ENCODE measurements around the gene GCLC. TPM values are rescaled to one million over a fixed set of nuclear protein-coding genes. Genes with fewer than 3 reads are reported as not detected.
A peak's percentile ranks its signal among the peaks of the same experiment; 100 is the strongest.

GCLC gene
- polyA plus RNA-seq, 3 donors, result 6.4 to 15.7 (median 10.1) TPM

GRCh38 chr6:53455678-53456077, 89.2 kb downstream of the GCLC start:
- no peaks in the 10 kb centered on the region for H3K36me3 Mint-ChIP-seq
- Histone ChIP-seq H3K4me2 (replicated peaks; ENCODE audit: extremely low read depth, low read length, poor library complexity, severe bottlenecking) (no peak overlapping the region), H3K4me3 (replicated peaks in 1 of 3; ENCODE audit: low read depth in 2 of 3, low read length in 3 of 3) (no peak overlapping the region), H3K4me1 (ENCODE audit: control insufficient read depth in 1 of 2, insufficient read depth in 2 of 2, low read length in 2 of 2) (peaks cover 24 to 35% of the 10 kb centered on the region in 2 donors), H2AFZ (ENCODE audit: insufficient read depth, low read depth, low read length, poor library complexity, severe bottlenecking) (no peak overlapping the region), H3K27ac (ENCODE audit: low read depth in 1 of 2, low read length in 2 of 2) (no peak overlapping the region), H3K9me3 (replicated peaks in 1 of 2; ENCODE audit: control insufficient read depth in 1 of 2, insufficient read depth in 1 of 2, low read length in 2 of 2) (no peaks in the 10 kb centered on the region), H3K9ac (ENCODE audit: insufficient read depth, low read length, poor library complexity, severe bottlenecking) (no peak overlapping the region), H3K79me2 (ENCODE audit: insufficient read depth, low read length) (no peaks in the 10 kb centered on the region), H4K20me1 (ENCODE audit: insufficient read depth, low read length) (no peaks in the 10 kb centered on the region), H3K36me3 (replicated peaks in 1 of 2; ENCODE audit: control insufficient read depth in 1 of 2, insufficient read depth in 2 of 2, low read length in 2 of 2) (no peaks in the 10 kb centered on the region), H3K27me3 (ENCODE audit: control insufficient read depth in 2 of 2, insufficient read depth in 2 of 2, low read length in 2 of 2) (no peaks in the 10 kb centered on the region)
- H3K27ac Mint-ChIP-seq, result no peak overlapping the region
- peaks cover 33% of the 10 kb centered on the region for H3K4me1 Mint-ChIP-seq
- H3K4me3 Mint-ChIP-seq, result no peak overlapping the region
- no peaks in the 10 kb centered on the region for H3K27me3 Mint-ChIP-seq (ENCODE audit: low read depth in 3 of 3)
- DNase-seq, result no peak
- no CpG with 5 or more reads among the region's 1 CpG for WGBS (ENCODE audit: insufficient coverage)
- peaks cover 0 to 3% (median 0%) of the 10 kb centered on the region in 7 donors for H3K9me3 Mint-ChIP-seq
- intact Hi-C loops (cut with micrococcal nuclease), result no loop called here
- TF ChIP-seq, protein P1, sequence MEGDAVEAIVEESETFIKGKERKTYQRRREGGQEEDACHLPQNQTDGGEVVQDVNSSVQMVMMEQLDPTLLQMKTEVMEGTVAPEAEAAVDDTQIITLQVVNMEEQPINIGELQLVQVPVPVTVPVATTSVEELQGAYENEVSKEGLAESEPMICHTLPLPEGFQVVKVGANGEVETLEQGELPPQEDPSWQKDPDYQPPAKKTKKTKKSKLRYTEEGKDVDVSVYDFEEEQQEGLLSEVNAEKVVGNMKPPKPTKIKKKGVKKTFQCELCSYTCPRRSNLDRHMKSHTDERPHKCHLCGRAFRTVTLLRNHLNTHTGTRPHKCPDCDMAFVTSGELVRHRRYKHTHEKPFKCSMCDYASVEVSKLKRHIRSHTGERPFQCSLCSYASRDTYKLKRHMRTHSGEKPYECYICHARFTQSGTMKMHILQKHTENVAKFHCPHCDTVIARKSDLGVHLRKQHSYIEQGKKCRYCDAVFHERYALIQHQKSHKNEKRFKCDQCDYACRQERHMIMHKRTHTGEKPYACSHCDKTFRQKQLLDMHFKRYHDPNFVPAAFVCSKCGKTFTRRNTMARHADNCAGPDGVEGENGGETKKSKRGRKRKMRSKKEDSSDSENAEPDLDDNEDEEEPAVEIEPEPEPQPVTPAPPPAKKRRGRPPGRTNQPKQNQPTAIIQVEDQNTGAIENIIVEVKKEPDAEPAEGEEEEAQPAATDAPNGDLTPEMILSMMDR (IDR thresholded peaks at IDR 0.05), result no peak

DNA sequence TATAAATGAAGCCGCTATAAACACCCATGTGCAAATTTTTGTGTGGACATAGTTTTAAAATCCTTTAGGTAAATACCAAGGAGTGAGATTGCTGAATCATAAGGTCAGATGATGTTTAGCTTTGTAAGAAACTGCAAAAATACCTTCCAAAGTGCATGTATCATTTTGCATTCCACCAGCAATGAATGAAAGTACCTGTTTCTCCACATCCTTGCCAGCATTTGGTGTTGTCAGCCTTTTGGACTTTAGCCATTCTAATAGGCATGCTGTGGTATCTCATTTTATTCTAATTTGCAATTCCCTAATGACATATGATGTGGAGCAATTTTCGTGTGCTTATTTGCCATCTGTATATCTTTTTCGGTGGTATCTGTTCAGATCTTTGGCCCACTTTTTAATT, 93.7 kb downstream of the GCLC start:
- H3K9me3 Mint-ChIP-seq, result peaks cover 3 to 7% (median 6%) of the 10 kb centered on the region in 7 donors
- H3K79me2 ChIP-seq (ENCODE audit: insufficient read depth, low read length), result no peaks in the 10 kb centered on the region
- no peaks in the 10 kb centered on the region for H4K20me1 ChIP-seq (ENCODE audit: insufficient read depth, low read length)
- no peak overlapping the region for H3K9ac ChIP-seq (ENCODE audit: insufficient read depth, low read length, poor library complexity, severe bottlenecking)
- H3K27me3 ChIP-seq (ENCODE audit: control insufficient read depth in 2 of 2, insufficient read depth in 2 of 2, low read length in 2 of 2), result no peaks in the 10 kb centered on the region
- no peak overlapping the region for H3K4me3 Mint-ChIP-seq
- TF ChIP-seq, protein P1 (IDR thresholded peaks at IDR 0.05), result no peak
- intact Hi-C loops (cut with micrococcal nuclease), result no loop called here
- no peaks in the 10 kb centered on the region for H3K36me3 ChIP-seq (replicated peaks in 1 of 2; ENCODE audit: control insufficient read depth in 1 of 2, insufficient read depth in 2 of 2, low read length in 2 of 2)
- no peaks in the 10 kb centered on the region for H3K36me3 Mint-ChIP-seq
- H3K4me1 Mint-ChIP-seq, result peaks cover 21% of the 10 kb centered on the region
- no peak overlapping the region for H2AFZ ChIP-seq (ENCODE audit: insufficient read depth, low read depth, low read length, poor library complexity, severe bottlenecking)
- H3K9me3 ChIP-seq (replicated peaks in 1 of 2; ENCODE audit: control insufficient read depth in 1 of 2, insufficient read depth in 1 of 2, low read length in 2 of 2), result peaks cover 4 to 7% of the 10 kb centered on the region in 2 donors
- no peak overlapping the region for H3K4me2 ChIP-seq (replicated peaks; ENCODE audit: extremely low read depth, low read length, poor library complexity, severe bottlenecking)
- H3K27ac Mint-ChIP-seq, result peak overlapping the region in 1 of 7 donors; percentile 25
- H3K27ac ChIP-seq (ENCODE audit: low read depth in 1 of 2, low read length in 2 of 2), result no peak overlapping the region
- no peaks in the 10 kb centered on the region for H3K27me3 Mint-ChIP-seq (ENCODE audit: low read depth in 3 of 3)
- no peak for DNase-seq
- no CpG with 5 or more reads among the region's 3 CpGs for WGBS (ENCODE audit: insufficient coverage)
- H3K4me3 ChIP-seq (replicated peaks in 1 of 3; ENCODE audit: low read depth in 2 of 3, low read length in 3 of 3), result no peak overlapping the region
- H3K4me1 ChIP-seq (ENCODE audit: control insufficient read depth in 1 of 2, insufficient read depth in 2 of 2, low read length in 2 of 2), result peaks cover 23 to 26% of the 10 kb centered on the region in 2 donors
